Inferior parietal cortex (tissue), 1 donor: ENCODE measurements around the gene ANKRD13B.
A peak's percentile ranks its signal among the peaks of the same experiment; 100 is the strongest.
"Not testable (repeated sequence)": the region's sequence is repeated elsewhere in the genome, so short reads cannot be mapped to it uniquely, and the experiment has no call there.

Source experiments
- DNase-seq: peaks from one replicate; pipeline ENCODE4 v3.0.0-alpha.2; 2016; ENCODE audit errors: extremely low spot score

ANKRD13B gene

GRCh38 chr17:29642171-29642611 lies 49.3 kb downstream of the ANKRD13B start:
- no peak for DNase-seq

DNA sequence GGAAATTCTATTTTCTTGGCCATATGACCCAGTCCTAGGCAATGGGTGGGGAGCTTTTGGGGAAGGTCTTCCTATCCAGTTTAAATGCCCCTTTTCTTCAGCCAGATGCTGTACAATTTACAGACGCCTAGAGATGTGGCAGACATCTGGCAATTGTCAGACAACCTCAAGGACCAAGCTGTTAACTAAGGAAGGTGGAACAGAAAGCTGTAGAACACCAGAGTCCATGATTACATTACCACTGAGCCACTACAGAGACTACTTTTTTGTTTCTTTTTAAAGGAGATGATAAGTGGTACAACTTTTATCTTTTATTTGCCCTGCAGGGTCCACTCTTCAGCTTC lies 50.9 kb downstream of the ANKRD13B start:
- DNase-seq, result no peak

DNA sequence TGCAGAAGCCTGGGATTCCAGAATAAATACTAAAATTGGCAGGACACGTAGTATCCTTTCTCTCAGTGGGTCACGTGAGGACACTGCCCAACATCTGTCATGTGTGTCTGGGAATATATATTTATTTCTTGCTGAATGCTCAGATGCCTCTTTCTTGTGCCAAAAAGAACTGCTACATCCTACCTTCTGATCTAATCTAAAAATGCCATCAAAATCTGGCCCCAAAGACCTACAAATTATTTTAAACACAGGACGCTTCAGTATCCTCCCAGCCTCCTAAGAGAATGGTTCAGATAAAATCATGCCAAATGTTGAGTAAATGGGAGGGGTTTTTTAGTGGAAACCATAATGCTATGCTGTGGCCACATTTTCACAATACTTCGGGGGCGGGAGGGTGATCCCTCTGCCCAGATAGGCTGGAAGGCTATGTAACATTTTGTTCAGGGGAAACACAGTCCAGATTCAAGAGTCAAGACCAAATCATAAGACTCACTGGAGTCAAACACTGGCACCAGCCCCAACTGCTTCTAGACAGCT lies 52.7 kb downstream of the ANKRD13B start:
- DNase-seq, result peak; percentile 68

DNA sequence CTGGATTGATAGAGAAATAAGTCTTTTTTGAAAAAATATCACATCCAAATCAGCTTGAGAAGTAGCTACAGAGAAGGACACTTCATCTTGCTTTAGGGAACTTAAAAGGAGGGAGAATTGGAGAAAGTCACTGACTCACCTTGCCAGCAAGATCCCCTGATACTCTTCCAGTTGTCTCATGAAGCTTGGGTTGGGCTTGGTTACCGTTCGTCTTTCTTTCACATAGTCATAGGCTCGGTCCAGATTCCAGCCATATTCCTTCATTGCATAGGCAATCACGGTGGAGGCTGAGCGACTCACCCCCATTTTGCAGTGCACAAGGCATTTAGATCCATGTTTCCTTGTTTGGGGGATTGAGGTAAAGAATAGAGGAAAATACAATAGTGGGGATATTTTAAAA lies 55.1 kb downstream of the ANKRD13B start:
- DNase-seq, result no peak

- no peak for DNase-seq
These were observed 56.4 kb downstream of the ANKRD13B start for GRCh38 chr17:29649359-29649758.

DNA sequence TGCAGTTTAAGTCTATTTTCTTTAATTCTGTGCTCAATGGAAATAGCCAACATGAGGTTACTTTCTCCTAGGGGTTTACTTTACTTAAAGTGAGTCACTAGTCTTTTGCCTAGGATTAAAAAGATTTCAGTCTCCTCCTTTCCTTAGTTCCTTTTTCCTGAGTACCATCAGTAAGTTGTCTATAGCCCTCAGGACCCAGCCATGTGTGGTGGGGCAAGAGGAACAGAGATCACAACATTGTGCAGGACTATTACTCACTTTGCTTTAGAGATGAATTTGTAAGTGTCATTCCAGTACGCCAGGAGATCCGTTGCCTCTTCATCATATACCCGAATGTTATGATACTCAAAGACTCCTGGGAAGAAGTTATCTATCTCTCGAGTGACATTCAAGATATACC lies 57.5 kb downstream of the ANKRD13B start:
- no peak for DNase-seq

DNA sequence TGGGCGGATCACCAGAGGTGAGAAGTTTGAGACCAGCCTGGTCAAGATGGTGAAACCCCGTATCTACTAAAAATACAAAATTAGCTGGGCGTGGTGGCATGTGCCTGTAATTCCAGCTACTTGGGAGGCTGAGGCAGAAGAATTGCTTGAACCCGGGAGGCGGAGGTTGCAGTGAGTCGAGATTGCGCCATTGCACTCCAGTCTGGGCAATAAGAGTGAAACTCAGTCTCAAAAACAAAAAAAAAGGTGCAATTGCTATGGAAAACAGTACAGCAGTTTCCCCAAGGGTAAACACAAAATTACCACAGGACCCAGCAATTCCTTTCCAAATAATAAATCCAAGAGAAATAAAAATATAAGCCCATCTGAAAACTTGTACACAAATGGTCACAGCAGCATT lies 59.0 kb downstream of the ANKRD13B start:
- DNase-seq, result not testable (repeated sequence)

- DNase-seq, result no peak
These were observed 60.0 kb downstream of the ANKRD13B start for GRCh38 chr17:29652976-29653375.

DNA sequence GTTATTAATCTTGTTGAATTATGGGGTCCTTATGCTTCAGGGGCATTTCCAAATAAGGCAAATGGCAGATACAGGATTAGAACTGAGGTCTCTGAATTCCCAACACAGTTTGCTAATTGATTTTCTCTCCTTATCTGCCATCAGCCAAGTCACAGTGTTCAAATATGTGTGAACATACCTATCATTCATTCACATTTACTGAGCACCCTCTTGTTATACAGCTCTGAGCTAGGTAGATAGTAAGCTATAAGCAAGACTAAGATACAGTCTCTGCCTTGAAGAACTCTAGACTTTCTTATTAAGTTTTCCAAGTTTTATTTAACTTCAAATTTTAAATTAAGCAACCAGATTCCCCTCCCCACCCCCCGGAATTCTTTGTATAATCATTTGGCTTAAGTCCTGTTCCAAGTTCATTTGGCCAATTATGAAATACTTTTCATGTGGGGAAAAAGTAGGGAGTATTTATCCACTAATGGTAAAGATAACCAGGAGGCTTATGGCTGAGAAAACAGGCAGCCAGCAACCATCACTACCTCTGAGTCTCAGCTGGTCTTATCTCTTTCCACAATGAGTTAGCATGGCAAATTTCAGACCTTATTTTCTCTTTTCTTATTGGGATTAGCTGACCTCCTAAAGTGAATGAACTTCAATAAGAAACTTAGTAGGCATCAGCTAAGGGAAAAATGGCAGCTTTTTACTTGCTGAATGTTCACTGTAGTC lies 61.2 kb downstream of the ANKRD13B start:
- DNase-seq, result no peak

DNA sequence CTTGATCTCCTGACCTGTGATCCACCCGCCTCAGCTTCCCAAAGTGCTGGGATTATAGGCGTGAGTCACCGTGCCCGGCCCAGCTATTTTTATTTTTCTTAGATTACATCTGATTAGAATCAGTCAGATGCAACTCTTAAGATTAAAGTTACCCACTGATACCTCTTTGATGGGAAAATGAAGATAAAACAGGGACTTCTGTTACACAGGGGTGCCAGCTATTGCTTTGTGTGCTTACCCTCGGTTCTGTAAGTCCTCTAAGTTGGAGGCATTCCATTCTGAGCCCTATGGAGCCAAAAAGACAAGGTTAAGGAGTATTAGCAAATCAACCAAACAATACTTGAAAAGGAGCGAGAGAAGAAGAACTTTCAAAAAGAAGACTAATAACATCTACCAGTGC lies 62.4 kb downstream of the ANKRD13B start:
- no peak for DNase-seq

- DNase-seq, result no peak
These were observed 66.2 kb downstream of the ANKRD13B start for GRCh38 chr17:29659155-29659554.

DNA sequence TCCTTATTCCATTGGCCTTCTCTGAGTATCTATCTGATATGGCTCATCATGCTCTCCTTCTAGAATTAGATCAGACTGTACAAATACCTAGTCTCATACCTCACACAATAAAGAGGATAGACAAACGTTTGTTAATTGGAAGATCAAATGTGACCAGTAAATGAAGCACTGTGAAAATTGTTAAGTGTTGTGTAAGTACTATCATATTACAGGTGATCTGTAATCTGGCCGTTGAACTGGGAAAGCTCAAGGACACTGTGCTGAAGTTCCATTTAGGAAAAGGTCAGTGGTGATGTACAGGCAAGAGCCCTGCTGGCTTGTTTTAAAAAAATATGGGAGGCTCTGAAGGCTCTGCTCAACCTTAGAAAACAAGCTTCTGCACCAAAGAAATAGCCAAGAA lies 68.3 kb downstream of the ANKRD13B start:
- DNase-seq, result no peak

GRCh38 chr17:29663155-29663554 lies 70.2 kb downstream of the ANKRD13B start:
- DNase-seq, result peak; percentile 51
